GM18873 (cell line): ENCODE measurements around the gene FAM120B.

Experiments used
- ATAC-seq: cut with Tn5 transposase; IDR thresholded peaks from one replicate; pipeline ENCODE4 v1.9.1; 2021; ENCODE audit warnings: mild to moderate bottlenecking, moderate library complexity, moderate number of reproducible peaks; ENCODE audit not compliant: unreplicated experiment, low FRiP score

Gene FAM120B

DNA sequence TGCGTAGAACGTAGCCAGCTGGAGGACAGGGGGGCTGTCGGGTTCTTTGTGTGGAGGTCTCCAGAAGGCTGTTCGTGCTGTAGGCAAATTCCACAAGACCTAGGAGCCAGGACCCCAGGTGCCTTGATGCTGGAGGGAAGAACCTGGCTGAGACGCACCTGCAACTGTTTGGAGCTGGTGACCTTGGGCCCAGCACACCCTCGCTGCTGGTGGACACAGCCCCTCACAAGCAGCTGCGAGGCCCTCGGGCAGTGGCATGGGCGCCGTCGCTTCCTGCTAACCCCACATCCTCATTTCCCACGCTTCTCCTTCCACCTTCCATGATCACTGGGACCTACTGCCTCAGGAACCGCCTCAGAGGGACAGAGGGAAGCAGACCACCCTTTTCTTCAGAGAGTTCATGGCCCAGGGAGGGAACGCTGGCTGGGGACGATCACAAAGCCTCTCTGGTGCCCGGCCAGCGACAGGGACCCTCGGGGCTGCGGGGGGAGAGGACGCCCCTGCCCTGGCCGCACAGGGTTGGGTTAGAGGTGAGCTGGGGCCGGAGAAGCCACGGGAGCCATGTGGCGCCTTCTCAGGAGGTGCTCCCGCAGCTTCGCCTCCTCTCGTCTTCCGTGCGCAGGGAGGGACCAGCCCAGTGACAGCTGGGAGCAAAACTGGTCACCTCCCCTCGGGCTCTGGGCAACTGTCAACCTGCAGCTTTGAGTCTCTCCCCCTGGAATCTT, 34.1 kb upstream of the FAM120B start:
- no peak for ATAC-seq

DNA sequence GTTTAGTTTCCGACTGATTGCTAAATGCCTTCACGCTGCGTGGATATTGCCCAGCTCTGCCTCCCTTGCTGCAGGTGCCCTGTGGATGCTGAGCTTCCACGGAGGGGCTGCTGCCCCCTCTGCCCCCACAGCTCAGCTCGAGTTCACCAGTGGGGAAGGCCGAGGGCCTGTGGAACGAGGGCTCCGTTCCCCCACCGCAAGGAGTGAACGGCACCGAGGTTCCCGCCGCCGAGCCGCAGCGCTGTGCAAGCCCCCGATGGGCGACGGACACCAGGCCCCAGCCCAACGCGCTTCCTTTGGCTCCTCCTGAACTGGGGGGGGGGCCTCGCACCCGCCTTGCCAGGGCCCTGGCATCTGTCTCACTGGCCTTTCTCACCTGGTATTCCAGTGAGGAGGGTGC, 33.4 kb upstream of the FAM120B start:
- ATAC-seq = no peak

DNA sequence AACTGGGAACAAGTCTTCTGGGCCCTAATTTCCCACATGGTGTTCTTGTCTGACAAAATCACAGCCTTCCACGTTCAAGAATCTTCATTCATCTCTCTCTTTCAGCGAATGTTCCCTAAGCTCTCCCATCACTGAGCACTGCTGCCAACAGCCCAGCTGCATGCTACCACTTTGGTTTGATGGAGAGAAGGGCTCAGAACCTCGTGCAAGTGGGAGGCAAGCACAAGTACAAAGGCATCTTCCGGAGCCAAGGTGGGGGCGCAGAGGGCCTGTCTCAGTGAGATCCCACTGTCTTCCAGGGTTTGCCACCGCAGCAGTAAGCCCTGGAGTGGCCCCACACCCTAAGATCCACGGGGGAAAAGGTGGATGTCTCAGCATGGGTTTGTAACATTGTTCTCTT, 32.9 kb upstream of the FAM120B start:
- no peak for ATAC-seq

DNA sequence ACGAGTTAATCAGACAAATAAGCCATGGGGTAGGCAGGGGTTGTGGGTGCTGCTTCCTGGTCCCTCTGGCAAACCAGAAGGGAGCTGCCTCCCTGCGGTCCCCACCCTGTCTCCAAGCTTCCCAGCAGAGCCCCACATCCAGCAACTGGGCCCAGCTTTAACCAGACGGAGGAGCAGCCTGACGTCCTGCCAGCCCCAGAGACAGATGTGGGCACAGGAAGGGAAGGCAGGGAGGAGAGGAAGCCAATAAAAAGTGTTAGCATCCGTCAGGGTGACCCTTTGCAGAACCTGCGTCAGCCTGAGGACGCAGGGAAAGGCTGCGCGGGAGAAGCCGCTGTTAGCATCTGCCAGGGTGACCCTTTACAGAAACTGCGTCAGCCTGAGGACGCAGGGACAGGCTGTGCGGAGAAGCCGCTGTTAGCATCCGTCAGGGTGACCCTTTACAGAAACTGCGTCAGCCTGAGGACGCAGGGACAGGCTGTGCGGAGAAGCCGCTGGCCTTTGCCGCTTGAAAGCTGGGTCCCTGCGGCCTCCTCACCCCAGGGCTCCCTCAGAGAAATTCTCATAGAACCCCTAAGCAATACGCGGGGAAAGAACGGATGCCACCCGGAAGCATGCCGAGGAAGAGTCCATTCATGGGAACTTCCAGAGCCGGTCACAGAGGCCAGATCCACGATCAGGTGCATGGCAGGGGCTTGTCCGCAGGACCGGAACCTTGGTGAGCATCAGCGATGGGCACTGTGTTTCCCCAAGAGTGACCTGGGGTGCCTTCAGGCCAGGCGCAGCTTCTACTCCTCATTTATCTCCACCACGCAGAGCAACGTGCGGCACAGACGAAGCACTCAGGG, 31.6 kb upstream of the FAM120B start:
- ATAC-seq = no peak

DNA sequence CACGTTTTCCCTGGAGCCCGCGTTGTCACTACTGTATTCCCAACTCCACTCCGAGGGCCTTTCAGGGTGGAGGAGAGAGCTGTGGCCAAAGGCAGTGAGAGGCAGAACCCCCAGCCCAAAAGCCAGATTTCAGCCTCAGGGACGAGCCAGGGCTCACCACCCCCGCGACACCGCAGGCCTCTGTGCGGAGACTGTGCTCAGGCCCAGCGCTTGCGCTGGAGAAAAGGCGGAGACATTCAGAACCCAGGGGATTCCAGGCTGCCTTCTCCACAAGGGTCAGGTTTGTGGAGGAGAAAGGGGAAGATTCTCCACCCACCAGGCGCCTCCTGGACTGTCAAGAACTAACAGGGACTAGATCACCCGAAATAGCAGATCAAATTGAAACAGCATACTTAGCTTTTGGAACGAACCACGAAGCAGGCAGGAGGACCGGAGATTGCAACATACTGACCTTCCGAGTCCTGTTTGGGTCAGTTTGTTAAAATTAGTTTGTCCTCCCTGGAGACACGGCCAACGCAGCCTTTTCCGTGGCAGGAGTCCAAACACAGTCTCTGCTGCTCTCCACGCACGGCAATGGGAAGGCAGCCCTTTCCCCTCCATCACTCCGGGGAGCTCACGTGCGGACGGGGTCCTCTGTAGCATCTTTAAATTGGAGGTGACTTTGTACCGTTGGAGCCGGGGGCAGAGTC, 30.0 kb upstream of the FAM120B start:
- no peak for ATAC-seq

DNA sequence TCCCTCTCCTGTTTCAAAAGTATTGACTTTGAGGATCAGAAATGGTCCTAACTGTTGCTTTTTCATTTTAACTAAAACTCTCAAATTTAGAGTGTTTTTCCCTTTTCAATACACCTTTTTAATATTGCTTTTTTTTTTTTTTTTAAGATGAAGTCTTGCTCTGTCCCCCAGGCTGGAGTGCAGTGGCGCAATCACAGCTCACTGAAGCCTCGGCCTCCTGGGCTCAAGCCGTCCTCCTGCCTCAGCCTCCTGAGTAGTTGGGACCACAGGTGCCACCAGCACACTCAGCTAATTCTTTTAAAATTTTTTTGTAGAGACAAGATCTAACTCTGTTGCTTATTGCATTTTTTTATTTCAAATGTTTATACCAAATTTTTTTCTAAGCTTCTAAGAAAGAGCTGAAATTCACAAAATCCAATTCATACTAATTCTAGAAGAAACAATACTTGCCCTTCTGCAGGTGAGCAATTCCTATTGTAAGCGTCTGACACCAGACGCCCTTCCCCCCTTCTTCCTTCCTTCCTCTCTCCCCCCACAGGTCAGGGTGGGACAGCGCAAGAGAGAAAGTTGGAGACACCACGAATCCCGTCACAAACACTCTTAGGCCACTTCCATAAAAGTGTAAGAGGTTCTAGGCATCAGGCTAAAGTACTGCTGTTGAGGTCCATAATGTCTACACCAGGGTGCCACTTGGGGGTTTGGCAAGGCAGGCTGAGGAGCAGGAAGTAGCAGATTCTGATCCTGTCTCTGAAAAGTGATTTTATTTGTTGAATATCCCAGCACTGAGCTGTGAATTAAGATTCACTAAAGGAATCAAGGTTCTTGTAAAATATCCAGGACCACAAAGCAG, 28.4 kb upstream of the FAM120B start:
- no peak for ATAC-seq

DNA sequence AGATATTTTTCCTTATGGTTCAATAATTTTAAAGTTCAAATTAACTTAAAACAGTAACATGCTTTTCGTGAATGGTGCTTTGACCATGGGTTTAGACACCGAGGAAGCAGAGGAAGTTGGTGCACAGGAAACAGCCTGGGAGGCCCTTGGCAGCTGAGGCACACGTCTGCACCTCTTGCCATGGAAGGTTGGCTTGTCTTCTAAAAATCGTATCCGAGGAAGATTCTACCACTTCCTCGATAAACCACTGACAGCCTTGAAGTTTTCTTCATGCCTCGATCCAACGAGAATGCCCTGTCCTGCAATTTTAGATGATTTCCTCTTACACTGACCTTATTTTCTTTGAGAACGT, 27.8 kb upstream of the FAM120B start:
- no peak for ATAC-seq

DNA sequence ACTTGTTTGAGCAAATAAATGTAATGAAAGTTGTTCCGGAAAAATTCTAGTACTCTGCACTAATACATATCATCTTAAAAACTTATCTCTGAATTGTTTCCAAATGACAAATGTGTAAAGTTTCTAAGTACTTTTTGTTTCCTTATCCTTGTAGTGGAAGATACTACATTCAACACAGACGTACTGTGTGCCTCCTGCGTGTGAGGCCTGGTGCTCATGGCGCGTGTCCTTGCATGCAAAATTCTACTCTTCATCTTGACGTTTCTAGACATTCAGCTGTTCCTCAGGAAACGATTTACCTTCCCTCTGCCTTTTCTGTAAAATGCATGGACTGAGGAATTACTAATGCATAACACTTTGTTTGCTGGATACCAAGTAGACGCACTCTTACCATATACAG, 27.1 kb upstream of the FAM120B start:
- no peak for ATAC-seq

DNA sequence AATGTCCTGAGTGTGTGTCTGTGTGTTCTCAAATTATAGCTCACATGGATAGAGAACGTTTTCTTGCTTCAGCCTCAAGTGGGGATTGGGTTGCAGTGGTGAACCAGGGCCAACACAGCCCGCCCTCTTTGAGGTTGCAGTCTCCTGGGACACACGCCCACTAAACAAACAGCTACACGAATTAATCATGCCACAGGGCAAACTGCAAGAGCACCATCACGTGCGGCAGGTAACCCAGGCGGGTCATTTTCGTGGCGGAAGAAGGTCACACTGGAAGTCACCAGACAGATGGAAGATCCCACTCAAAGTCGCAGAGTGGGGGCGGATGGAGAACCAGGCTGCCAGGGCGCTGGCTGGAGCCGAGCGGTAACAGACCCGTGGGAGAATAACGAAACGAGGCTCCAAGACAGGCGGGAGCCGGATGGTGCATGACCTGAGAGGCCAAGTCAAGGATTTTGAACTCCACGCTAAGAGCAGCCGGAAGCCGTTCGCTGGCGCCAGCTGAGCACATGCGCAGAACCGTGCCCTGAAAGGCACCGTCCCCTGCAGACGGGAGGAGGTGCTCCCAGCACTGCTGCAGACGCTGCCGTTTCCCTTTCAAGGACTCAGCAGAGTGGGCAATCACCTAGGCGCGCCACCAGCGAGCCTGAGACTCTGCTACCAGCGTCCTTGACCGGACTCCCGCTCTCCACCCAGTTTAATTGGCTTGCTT, 26.4 kb upstream of the FAM120B start:
- ATAC-seq = no peak

DNA sequence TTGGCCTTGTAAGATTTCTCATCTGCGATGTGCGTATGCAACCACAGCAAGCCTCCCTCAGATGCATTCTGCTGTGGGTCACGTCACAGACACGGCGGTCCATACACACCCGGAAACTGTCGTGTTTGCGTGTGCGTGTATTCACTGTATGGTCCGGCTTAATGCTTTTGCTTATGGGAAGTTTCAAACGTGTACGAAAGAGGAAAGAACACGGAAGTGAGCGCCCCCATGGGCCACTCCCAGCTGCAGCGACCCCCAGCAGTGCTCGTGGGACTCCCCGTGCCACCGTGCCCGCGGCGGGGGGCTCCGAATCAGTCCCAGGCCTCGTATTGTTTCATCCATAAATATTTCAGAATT, 25.9 kb upstream of the FAM120B start:
- no peak for ATAC-seq

DNA sequence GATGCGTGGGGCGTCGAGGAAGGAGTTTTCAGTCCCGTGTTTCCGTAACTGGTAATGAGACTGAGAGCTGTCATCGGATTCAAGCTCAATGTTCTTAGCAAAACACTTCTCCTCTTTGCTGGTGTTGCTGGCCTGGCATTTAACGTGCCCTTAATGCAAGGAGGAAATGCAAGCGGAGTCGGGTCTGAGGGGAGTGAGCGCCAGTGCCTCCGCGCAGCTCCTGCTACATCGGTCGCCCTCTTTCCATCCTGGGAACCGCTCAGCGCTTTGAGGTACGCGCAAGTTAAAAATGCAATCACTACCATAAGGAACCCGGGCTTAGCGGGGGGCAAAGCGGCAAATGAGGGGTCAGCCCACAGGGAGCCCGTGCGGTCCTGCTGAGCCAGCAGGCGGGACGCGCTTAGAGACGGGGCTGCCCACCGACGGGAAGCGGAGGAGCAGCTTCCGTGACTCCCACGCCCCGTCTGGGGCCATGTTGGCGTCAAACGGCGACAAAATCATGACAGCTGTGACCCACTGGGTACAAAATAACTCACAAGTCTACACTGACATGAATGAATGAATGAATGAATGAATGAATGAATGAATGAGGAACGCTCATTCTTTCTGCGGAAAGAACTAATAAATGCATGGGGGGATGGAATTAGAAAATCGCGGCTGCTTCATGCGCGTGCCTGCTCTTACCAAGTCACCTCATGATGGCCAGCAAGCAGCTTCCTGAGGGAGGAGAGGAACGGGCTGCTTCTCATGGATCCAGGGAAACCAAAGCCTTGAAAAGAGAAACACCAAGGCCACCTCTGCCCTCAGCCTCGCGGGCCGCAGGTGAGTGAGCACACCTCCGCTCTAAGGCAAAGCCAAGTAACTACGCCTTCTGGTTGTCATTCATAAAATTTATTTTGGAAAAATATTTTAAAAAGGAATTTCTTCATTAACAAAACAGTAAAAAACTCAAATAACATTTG, 24.9 kb upstream of the FAM120B start:
- no peak for ATAC-seq

DNA sequence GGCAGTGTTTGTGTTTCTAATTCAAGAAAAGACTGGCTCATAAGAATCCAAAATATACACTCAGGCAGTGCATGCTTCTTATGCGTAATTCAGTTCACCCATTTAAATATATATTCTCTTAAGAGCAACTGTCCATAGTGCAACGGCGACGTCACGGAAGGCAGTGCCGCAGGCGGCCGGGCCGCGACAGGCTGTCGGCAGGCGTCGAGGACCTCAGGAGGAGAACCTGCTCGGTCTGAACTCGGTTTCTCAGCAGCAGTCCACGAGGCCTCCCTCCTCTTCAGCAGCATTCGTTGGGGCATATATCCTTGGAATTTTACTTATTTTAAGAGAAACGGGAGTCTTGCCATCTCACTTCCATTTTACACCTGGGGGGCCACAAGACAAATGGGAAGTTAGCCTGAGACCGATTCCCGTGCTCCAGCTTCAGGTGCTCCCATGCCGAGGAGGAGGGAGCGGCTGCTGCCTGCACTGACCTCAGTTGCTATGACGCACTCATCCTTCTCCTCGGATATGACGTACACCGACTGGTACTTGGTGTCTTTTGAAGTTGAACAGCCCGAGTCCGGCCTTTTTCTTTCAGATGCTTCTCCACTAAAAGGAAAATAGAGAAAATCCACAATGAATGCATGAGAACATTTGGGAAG, 23.9 kb upstream of the FAM120B start:
- ATAC-seq = no peak

DNA sequence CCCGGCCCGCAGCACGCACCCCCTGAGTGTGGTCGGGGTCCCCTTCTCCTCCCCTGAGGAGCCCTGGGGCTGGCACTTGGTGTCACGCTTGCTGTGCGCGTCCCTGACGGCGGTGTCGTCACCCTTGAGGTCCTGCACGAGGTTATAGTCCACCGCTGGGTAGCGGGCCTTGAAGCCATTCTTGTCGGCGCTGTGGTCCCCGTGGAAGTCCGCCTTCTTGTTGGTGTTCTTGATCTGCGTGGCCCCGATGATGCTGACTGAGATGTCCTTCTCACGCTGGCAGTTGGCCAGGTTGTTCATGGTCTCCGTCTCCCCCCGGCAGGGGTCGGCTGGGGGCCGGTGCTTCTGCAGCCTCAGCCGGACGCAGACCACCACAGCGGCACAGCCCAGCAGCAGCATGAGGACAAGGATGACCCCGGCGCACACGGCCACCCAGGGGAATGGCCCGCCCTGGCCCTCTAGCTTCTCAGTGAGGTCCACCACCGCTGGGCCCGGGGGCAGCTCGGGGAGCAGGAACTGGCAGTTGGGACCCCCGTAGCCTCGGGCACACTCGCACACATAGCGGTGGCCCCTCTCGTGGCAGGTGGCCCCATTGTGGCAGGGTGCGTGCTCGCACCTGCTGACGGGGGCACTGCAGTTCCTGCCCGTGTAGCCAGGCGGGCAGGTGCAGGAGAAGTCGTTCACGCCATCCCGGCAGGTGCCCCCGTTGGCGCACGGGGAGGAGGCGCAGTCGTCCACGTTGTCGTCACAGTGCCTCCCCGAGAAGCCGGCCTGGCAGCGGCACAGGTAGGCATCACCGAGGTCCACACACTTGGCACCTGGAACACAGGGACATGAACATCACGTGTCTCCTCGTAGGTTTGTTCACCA, 23.1 kb upstream of the FAM120B start:
- no peak for ATAC-seq

DNA sequence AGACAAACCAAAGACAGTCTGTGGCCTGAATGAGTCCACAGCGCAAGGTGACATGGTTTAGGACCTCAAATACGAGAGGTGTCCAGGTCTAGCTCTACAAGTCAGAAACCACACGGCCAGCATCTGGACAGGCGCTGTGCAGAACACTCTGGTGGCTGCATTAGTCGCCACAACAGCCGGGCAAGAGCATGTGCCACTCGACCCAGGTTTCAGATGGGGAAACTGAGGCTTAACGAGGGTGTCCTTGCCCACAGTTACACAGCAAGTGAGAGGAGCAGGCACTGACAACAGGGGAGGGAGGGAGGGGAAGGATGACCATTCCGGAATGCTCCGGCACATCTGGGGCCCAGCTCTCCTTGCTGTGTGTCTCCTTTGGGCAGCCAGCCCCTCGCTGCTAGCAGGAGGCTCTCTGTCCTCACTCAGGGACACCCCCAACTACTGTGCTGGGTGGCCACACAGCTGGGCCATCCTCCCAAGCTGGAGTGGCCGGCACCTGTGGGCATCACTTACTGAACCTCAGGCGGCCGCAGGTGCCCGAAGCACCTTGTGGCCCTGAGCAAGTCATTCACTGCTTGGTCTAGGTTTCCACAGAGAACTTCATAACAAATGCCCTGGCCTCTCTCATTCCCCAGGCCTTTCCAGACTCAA, 22.3 kb upstream of the FAM120B start:
- no peak for ATAC-seq

DNA sequence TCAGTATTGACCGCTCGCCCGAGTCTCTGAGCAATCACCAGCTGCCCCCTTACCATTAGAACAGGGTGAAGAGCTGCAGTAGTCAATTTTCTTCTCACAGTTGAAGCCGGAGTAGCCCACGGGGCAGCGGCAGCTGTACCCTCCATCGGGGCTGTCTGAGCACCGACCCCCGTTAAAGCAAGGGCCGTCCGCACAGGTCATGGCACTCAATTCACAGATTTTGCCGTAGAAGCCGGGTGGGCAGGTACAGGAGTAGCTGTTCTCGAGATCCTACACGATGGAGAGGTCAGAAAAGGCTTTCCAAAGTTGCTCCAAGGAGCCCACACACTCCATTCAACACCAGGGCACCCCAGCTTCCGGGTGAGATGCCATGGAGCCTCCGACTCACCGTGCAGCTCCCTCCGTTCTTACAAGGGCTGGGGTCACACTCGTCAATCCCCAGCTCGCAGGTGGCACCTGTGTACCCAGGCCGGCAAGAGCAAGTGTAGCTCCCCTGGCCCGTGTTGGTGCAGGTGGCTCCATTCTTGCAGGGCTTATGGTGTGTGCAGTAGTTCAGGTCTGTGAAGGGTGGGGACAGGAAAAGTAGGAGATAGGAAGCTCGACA, 21.6 kb upstream of the FAM120B start:
- no peak for ATAC-seq

DNA sequence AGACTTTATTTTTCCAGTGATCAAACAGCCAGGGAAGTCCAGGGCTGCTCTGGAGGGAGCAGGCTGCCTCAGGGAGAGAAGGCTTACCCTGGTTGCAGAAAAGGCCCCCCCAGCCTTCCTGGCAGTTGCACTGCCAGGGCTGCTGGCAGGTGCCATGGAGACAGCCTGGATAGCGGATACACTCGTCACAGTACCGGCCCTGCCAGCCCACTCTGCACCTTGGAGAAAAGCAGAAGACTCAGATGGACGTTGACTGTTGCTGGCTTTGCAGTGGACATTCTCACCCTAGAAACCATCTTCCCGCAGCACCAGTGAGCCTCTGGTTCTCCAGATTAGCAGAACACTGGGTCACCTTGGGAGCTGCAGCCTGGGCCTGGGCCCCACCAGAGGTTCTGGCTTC, 21.1 kb upstream of the FAM120B start:
- ATAC-seq = no peak
